ENCODE measurements around the gene C15orf40.

The C15orf40 gene

GRCh38 chr15:83014205-83014653, 2.8 kb upstream of the C15orf40 start:
- Histone ChIP-seq H3K27ac (no peak overlapping the region), H3K4me2 (no peak overlapping the region; the same call in 1 of the 2 replicates)

GRCh38 chr15:83012636-83013035, 1.2 kb upstream of the C15orf40 start:
- Histone ChIP-seq H3K27me3 (ENCODE audit: insufficient read depth, low read depth) (no peaks in the 10 kb centered on the region), H3K4me2 (peak overlapping the region; percentile 74; the same call in 1 of the 2 replicates), H3K36me3 (ENCODE audit: insufficient read depth) (0 out of 2 replicates have a peak, but pooled peaks cover 4% of the 10 kb centered on the region), H3K4me3 (IDR thresholded peaks at IDR 0.05; ENCODE audit: insufficient read depth, low read depth, low read length) (no peak overlapping the region), H4K20me1 (ENCODE audit: insufficient read depth) (no peaks in the 10 kb centered on the region), H2AFZ (ENCODE audit: low read depth) (peak overlapping the region; percentile 76; the same call in 1 of the 2 replicates), H3K4me1 (ENCODE audit: low read depth, poor library complexity, severe bottlenecking) (peaks cover 33% of the 10 kb centered on the region), H3K27ac (no peak overlapping the region), H3K79me2 (ENCODE audit: insufficient read depth, low read depth) (peaks cover 14% of the 10 kb centered on the region), H3K9ac (no peak overlapping the region)
- TF ChIP-seq CTCF (conservative IDR thresholded peaks at IDR 0.05; ENCODE audit: low read depth, low read length), result no peak

More at GRCh38 chr15:83014205-83014653, 2.8 kb upstream of the C15orf40 start:
- Histone ChIP-seq H3K4me1 (ENCODE audit: low read depth, poor library complexity, severe bottlenecking) (peaks cover 31% of the 10 kb centered on the region), H3K27me3 (ENCODE audit: insufficient read depth, low read depth) (no peaks in the 10 kb centered on the region), H3K36me3 (ENCODE audit: insufficient read depth) (no peaks in the 10 kb centered on the region), H4K20me1 (ENCODE audit: insufficient read depth) (no peaks in the 10 kb centered on the region), H3K79me2 (ENCODE audit: insufficient read depth, low read depth) (peaks cover 13% of the 10 kb centered on the region), H2AFZ (ENCODE audit: low read depth) (no peak overlapping the region), H3K4me3 (IDR thresholded peaks at IDR 0.05; ENCODE audit: insufficient read depth, low read depth, low read length) (no peak overlapping the region), H3K9ac (no peak overlapping the region)
- TF ChIP-seq CTCF (conservative IDR thresholded peaks at IDR 0.05; ENCODE audit: low read depth, low read length), result no peak

- 0 out of 2 replicates have a peak, but pooled peaks cover 4% of the 10 kb centered on the region for H3K36me3 ChIP-seq (ENCODE audit: insufficient read depth)
- no peaks in the 10 kb centered on the region for H3K27me3 ChIP-seq (ENCODE audit: insufficient read depth, low read depth)
- peak overlapping the region; percentile 43; the same call in 1 of the 2 replicates for H3K9ac ChIP-seq
- peak overlapping the region; percentile 54; the same call in 1 of the 2 replicates for H3K27ac ChIP-seq
- H2AFZ ChIP-seq (ENCODE audit: low read depth), result peak overlapping the region; percentile 76
- no peak overlapping the region for H3K4me3 ChIP-seq (IDR thresholded peaks at IDR 0.05; ENCODE audit: insufficient read depth, low read depth, low read length)
- peaks cover 14% of the 10 kb centered on the region for H3K79me2 ChIP-seq (ENCODE audit: insufficient read depth, low read depth)
- no peaks in the 10 kb centered on the region for H4K20me1 ChIP-seq (ENCODE audit: insufficient read depth)
- H3K4me1 ChIP-seq (ENCODE audit: low read depth, poor library complexity, severe bottlenecking), result peaks cover 33% of the 10 kb centered on the region
- peak overlapping the region; percentile 74 for H3K4me2 ChIP-seq
- TF ChIP-seq CTCF (conservative IDR thresholded peaks at IDR 0.05; ENCODE audit: low read depth, low read length), result no peak
Measured at GRCh38 chr15:83012076-83012426, 612 bp upstream of the C15orf40 start.

- H3K36me3 ChIP-seq (ENCODE audit: insufficient read depth), result 0 out of 2 replicates have a peak, but pooled peaks cover 4% of the 10 kb centered on the region
- H2AFZ ChIP-seq (ENCODE audit: low read depth), result peak overlapping the region; percentile 76; the same call in 1 of the 2 replicates
- peak overlapping the region; percentile 43; the same call in 1 of the 2 replicates for H3K9ac ChIP-seq
- peak overlapping the region; percentile 74 for H3K4me2 ChIP-seq
- H3K4me3 ChIP-seq (IDR thresholded peaks at IDR 0.05; ENCODE audit: insufficient read depth, low read depth, low read length), result peak overlapping the region; percentile 23
- H4K20me1 ChIP-seq (ENCODE audit: insufficient read depth), result no peaks in the 10 kb centered on the region
- peaks cover 33% of the 10 kb centered on the region for H3K4me1 ChIP-seq (ENCODE audit: low read depth, poor library complexity, severe bottlenecking)
- H3K79me2 ChIP-seq (ENCODE audit: insufficient read depth, low read depth), result peaks cover 14% of the 10 kb centered on the region
- H3K27ac ChIP-seq, result peak overlapping the region; percentile 54
- H3K27me3 ChIP-seq (ENCODE audit: insufficient read depth, low read depth), result no peaks in the 10 kb centered on the region
- TF ChIP-seq CTCF (conservative IDR thresholded peaks at IDR 0.05; ENCODE audit: low read depth, low read length), result peak; percentile 71
Measured at GRCh38 chr15:83010709-83011270, 649 bp downstream of the C15orf40 start.
